HEK293 (cell line): ENCODE data around the gene IL3RA.

Source experiments
- CTCF ChIA-PET: fragments of 350-600 bp; formaldehyde crosslinking; extraction: SDS; loops from one replicate; lab custom pipeline; 2021; ENCODE audit warnings: antibody characterized with exemption; lab: Yijun Ruan, JAX
- POLR2A ChIA-PET: fragments of 300-600 bp; formaldehyde crosslinking; extraction: SDS; loops from one replicate; lab custom pipeline; 2020; ENCODE audit warnings: antibody characterized with exemption, inconsistent platforms; lab: Yijun Ruan, JAX
- H3K27ac ChIP-seq: fragments of 200-500 bp; sonication (Bioruptor generic); 2 replicates; pipeline ENCODE4 v1.5.1; 2014; ENCODE audit warnings: low read depth, low read length, control low read depth, inconsistent platforms; ENCODE audit errors: extremely low read depth
- H3K36me3 ChIP-seq, 2 experiments: fragments of 200-500 bp in 1 of 2; sonication (Bioruptor generic) in 1 of 2; 1 replicate in 1 of 2; 2 replicates in 1 of 2; pipeline ENCODE4 v1.5.1; 2014 to 2017; ENCODE audit warnings: inconsistent platforms in 2 of 2, low read length in 2 of 2; ENCODE audit not compliant: control insufficient read depth in 2 of 2, insufficient read depth in 1 of 2
- H3K4me1 ChIP-seq: fragments of 200-500 bp; sonication (Bioruptor generic); 2 replicates; pipeline ENCODE4 v1.5.1; 2014; ENCODE audit warnings: mild to moderate bottlenecking, low read length, inconsistent platforms; ENCODE audit not compliant: control insufficient read depth, insufficient read depth
- H3K4me3 ChIP-seq: 2 replicates; pipeline ENCODE4 v1.5.1; 2011; ENCODE audit warnings: low read depth, mild to moderate bottlenecking, control low read depth, low read length, moderate library complexity
- H3K9me3 ChIP-seq: fragments of 200-500 bp; sonication (Bioruptor generic); 2 replicates; pipeline ENCODE4 v1.5.1; 2014; ENCODE audit warnings: low read depth, low read length, inconsistent platforms; ENCODE audit not compliant: control insufficient read depth, insufficient read depth
- GLI4 ChIP-seq: fragments of 450-650 bp; formaldehyde crosslinking; IDR thresholded peaks from 2 replicates; pipeline ENCODE4 v1.5.1; 2016; ENCODE audit warnings: missing biosample characterization, missing genetic modification characterization
- IKZF3 ChIP-seq: fragments of 450-650 bp; IDR thresholded peaks from 2 replicates; pipeline ENCODE4 v1.5.0; 2018; ENCODE audit warnings: missing biosample characterization, mild to moderate bottlenecking, missing genetic modification characterization, moderate library complexity
- KLF1 ChIP-seq: fragments of 450-650 bp; formaldehyde crosslinking; IDR thresholded peaks from 2 replicates; pipeline ENCODE4 v1.5.1; 2016; ENCODE audit warnings: missing biosample characterization, missing genetic modification characterization
- KLF8 ChIP-seq: fragments of 450-650 bp; formaldehyde crosslinking; IDR thresholded peaks from 2 replicates; pipeline ENCODE4 v1.5.1; 2016; ENCODE audit warnings: missing biosample characterization, missing genetic modification characterization
- SCRT2 ChIP-seq: fragments of 450-650 bp; formaldehyde crosslinking; IDR thresholded peaks from 2 replicates; pipeline ENCODE4 v1.5.1; 2016; ENCODE audit warnings: missing biosample characterization, missing genetic modification characterization
- SETDB1 ChIP-seq: IDR thresholded peaks from one replicate; pipeline ENCODE4 v1.6.1; 2017; ENCODE audit warnings: mild to moderate bottlenecking, low read length, moderate library complexity, mixed read lengths; ENCODE audit not compliant: insufficient read length
- TRIM28 ChIP-seq: IDR thresholded peaks from 2 replicates; pipeline ENCODE4 v1.6.1; 2011; ENCODE audit warnings: low read length, control low read depth, borderline replicate concordance
- YY1 ChIP-seq: fragments of 450-650 bp; formaldehyde crosslinking; IDR thresholded peaks from 2 replicates; pipeline ENCODE4 v1.5.1; 2018; ENCODE audit warnings: missing biosample characterization, missing genetic modification characterization
- ZFHX2 ChIP-seq: fragments of 450-650 bp; formaldehyde crosslinking; conservative IDR thresholded peaks from 2 replicates; pipeline ENCODE4 v1.5.1; 2016; ENCODE audit warnings: missing biosample characterization, missing genetic modification characterization
- ZNF16 ChIP-seq: fragments of 450-650 bp; formaldehyde crosslinking; IDR thresholded peaks from 2 replicates; pipeline ENCODE4 v1.5.1; 2016; ENCODE audit warnings: low read depth, missing biosample characterization, missing genetic modification characterization
- ZNF169 ChIP-seq: fragments of 450-650 bp; formaldehyde crosslinking; IDR thresholded peaks from 2 replicates; pipeline ENCODE4 v1.5.1; 2016; ENCODE audit warnings: missing biosample characterization, missing genetic modification characterization
- ZNF184 ChIP-seq: fragments of 450-650 bp; IDR thresholded peaks from 2 replicates; pipeline ENCODE4 v1.5.1; 2018; ENCODE audit warnings: missing biosample characterization, mild to moderate bottlenecking, missing genetic modification characterization
- ZNF202 ChIP-seq: fragments of 450-650 bp; formaldehyde crosslinking; IDR thresholded peaks from 2 replicates; pipeline ENCODE4 v1.5.1; 2016; ENCODE audit warnings: missing biosample characterization, missing genetic modification characterization, borderline replicate concordance
- ZNF239 ChIP-seq: fragments of 450-650 bp; formaldehyde crosslinking; IDR thresholded peaks from 2 replicates; pipeline ENCODE4 v1.5.1; 2016; ENCODE audit warnings: missing biosample characterization, missing genetic modification characterization
- ZNF274 ChIP-seq, 2 experiments: fragments of 200-500 bp in 1 of 2; fragments of 450-650 bp in 1 of 2; sonication (Bioruptor generic) in 1 of 2; formaldehyde crosslinking in 1 of 2; IDR thresholded peaks; 2 replicates each; pipeline versions ENCODE4 v1.5.1 to v1.6.1; 2014 to 2016; ENCODE audit warnings: borderline replicate concordance in 1 of 2, inconsistent platforms in 1 of 2, low read length in 1 of 2, missing biosample characterization in 1 of 2, missing genetic modification characterization in 1 of 2
- ZNF324 ChIP-seq: fragments of 450-650 bp; formaldehyde crosslinking; IDR thresholded peaks from 2 replicates; pipeline ENCODE4 v1.5.1; 2016; ENCODE audit warnings: missing biosample characterization, missing genetic modification characterization
- ZNF354C ChIP-seq: fragments of 450-650 bp; formaldehyde crosslinking; IDR thresholded peaks from 2 replicates; pipeline ENCODE4 v1.5.1; 2016; ENCODE audit warnings: missing biosample characterization, missing genetic modification characterization, low read depth, borderline replicate concordance
- ZNF366 ChIP-seq: fragments of 450-650 bp; formaldehyde crosslinking; conservative IDR thresholded peaks from 2 replicates; pipeline ENCODE4 v1.5.1; 2016; ENCODE audit warnings: missing biosample characterization, missing genetic modification characterization
- ZNF37A ChIP-seq: fragments of 450-650 bp; IDR thresholded peaks from 2 replicates; pipeline ENCODE4 v1.5.1; 2018; ENCODE audit warnings: missing biosample characterization, missing genetic modification characterization
- ZNF510 ChIP-seq: fragments of 450-650 bp; formaldehyde crosslinking; IDR thresholded peaks from 2 replicates; pipeline ENCODE4 v1.5.1; 2018; ENCODE audit warnings: mild to moderate bottlenecking, missing genetic modification characterization, missing biosample characterization; ENCODE audit not compliant: insufficient replicate concordance
- ZNF529 ChIP-seq: fragments of 450-650 bp; formaldehyde crosslinking; IDR thresholded peaks from 2 replicates; pipeline ENCODE4 v1.5.1; 2017; ENCODE audit warnings: missing genetic modification characterization, missing biosample characterization; ENCODE audit not compliant: insufficient replicate concordance
- ZNF549 ChIP-seq: fragments of 450-650 bp; IDR thresholded peaks from 2 replicates; pipeline ENCODE4 v1.5.1; 2018; ENCODE audit warnings: missing biosample characterization, missing genetic modification characterization, mild to moderate bottlenecking, inconsistent platforms, moderate library complexity
- ZNF555 ChIP-seq: fragments of 450-650 bp; formaldehyde crosslinking; conservative IDR thresholded peaks from 2 replicates; pipeline ENCODE4 v1.5.1; 2017; ENCODE audit warnings: missing biosample characterization, mild to moderate bottlenecking, missing genetic modification characterization, inconsistent platforms
- ZNF571 ChIP-seq: fragments of 450-650 bp; formaldehyde crosslinking; IDR thresholded peaks from 2 replicates; pipeline ENCODE4 v1.5.0; 2017; ENCODE audit warnings: missing biosample characterization, missing genetic modification characterization
- ZNF596 ChIP-seq: fragments of 450-650 bp; IDR thresholded peaks from 2 replicates; pipeline ENCODE4 v1.5.0; 2018; ENCODE audit warnings: missing biosample characterization, mild to moderate bottlenecking, missing genetic modification characterization, moderate library complexity
- ZNF600 ChIP-seq: fragments of 450-650 bp; formaldehyde crosslinking; IDR thresholded peaks from 2 replicates; pipeline ENCODE4 v1.5.1; 2016; ENCODE audit warnings: missing biosample characterization, missing genetic modification characterization
- ZNF610 ChIP-seq: fragments of 450-650 bp; formaldehyde crosslinking; IDR thresholded peaks from 2 replicates; pipeline ENCODE4 v1.5.1; 2016; ENCODE audit warnings: missing biosample characterization, missing genetic modification characterization, borderline replicate concordance
- ZNF654 ChIP-seq: fragments of 450-650 bp; formaldehyde crosslinking; IDR thresholded peaks from 2 replicates; pipeline ENCODE4 v1.5.1; 2016; ENCODE audit warnings: low read depth, missing biosample characterization, missing genetic modification characterization
- ZNF658 ChIP-seq: fragments of 450-650 bp; formaldehyde crosslinking; IDR thresholded peaks from 2 replicates; pipeline ENCODE4; 2016; ENCODE audit warnings: missing biosample characterization, missing genetic modification characterization
- ZNF707 ChIP-seq: fragments of 450-650 bp; formaldehyde crosslinking; IDR thresholded peaks from 2 replicates; pipeline ENCODE4 v1.5.1; 2016; ENCODE audit warnings: missing biosample characterization, missing genetic modification characterization
- ZSCAN30 ChIP-seq: fragments of 450-650 bp; IDR thresholded peaks from 2 replicates; pipeline ENCODE4 v1.5.1; 2018; ENCODE audit warnings: missing biosample characterization, mild to moderate bottlenecking, missing genetic modification characterization, moderate library complexity
- TF ChIP-seq, protein P1 (sequence below): fragments of 450-650 bp; formaldehyde crosslinking; IDR thresholded peaks from 2 replicates; pipeline ENCODE4 v1.5.1; 2016; ENCODE audit warnings: missing biosample characterization, missing genetic modification characterization
- TF ChIP-seq, protein P2 (sequence below): fragments of 450-650 bp; formaldehyde crosslinking; IDR thresholded peaks from 2 replicates; pipeline ENCODE4 v1.5.1; 2016; ENCODE audit warnings: missing biosample characterization, missing genetic modification characterization

The IL3RA gene

DNA sequence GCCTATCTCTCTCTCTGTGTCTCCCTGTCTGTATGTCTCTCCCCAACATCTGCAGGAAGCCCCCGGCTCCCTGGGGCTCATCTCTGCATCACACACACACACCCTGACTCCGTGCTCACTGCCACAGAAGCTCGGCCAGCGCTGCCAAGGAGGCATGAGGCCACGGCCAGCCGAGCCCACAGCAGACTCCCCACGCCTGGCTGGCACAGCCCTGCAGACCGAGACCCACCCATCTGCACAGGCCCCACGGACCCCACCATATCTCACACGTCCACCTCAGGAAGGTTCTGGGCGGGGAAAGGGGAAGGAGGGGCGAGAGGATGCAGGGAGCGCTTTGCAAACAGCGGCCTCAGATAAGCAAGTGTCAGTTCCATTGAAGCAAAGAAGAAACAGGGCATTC lies 83.8 kb downstream of the IL3RA start:
- H3K27ac ChIP-seq, result no peak overlapping the region
- ChIA-PET CTCF (no interaction called here), POLR2A (no interaction called here)
- TF ChIP-seq IKZF3 (tag by site-specific recombination) (no peak), KLF1 (tag by site-specific recombination) (no peak), ZNF16 (tag by site-specific recombination) (0 out of 2 replicates have a peak, but pooled peaks have one; percentile 1)
- H3K36me3 ChIP-seq, result peaks cover 13 to 40% of the 10 kb centered on the region in 2 experiments; a peak in 2 of 3 replicates
- no peaks in the 10 kb centered on the region for H3K4me1 ChIP-seq
- H3K4me3 ChIP-seq, result no peak overlapping the region
- no peaks in the 10 kb centered on the region; the same call in 1 of the 2 replicates for H3K9me3 ChIP-seq

DNA sequence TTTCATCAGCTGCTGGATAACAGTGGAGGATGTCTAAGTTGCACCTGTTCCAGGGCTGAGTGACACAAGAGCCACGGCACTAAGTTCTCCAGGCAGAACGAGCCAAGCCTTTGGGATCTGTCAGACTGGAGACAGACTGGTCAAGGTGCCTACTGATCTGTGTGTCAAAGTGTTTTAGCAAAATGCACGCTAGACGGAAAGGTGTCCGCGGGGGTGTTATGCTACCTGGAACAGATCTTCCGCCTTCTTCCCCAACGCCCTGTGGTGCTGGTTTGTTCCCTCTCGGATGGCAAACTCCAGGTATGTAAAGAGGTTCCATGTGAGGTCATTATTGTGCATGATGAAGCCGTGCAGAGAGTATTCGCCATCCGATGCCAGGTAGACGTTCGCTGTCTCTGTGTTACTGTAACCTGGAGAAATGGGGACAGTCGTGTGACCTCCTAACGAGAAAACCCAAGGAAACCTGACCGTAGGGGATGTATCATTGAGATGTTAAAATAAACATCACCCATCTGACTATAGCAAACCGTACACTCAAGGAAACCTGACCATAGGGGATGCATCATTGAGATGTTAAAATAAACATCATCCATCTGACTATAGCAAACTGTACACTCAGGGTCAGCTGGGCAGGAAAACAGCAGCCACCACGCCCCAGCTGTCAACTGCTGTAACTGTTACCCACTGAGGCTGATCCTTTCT lies 85.0 kb downstream of the IL3RA start:
- Histone ChIP-seq H3K27ac (no peak overlapping the region), H3K4me3 (no peak overlapping the region), H3K9me3 (no peaks in the 10 kb centered on the region; the same call in 1 of the 2 replicates), H3K4me1 (no peaks in the 10 kb centered on the region), H3K36me3 (peaks cover 3 to 34% of the 10 kb centered on the region in 2 experiments; a peak in 2 of 3 replicates)
- ChIA-PET POLR2A (no interaction called here), CTCF (no interaction called here)
- TF ChIP-seq ZNF555 (no peak), YY1 (tag by site-specific recombination) (no peak), ZNF37A (no peak), ZNF202 (tag by site-specific recombination) (no peak), ZNF274 (IDR thresholded peaks at IDR 0.05; ENCODE audit: low read length) (no peak), ZNF274 (tag by site-specific recombination; IDR thresholded peaks at IDR 0.05; ENCODE audit: borderline replicate concordance) (no peak), ZFHX2 (tag by site-specific recombination) (no peak), GLI4 (tag by site-specific recombination) (no peak), ZNF510 (tag by site-specific recombination) (peak; percentile 14), ZNF549 (no peak; the same call in 1 of the 2 replicates), KLF8 (tag by site-specific recombination) (peak; percentile 73), ZNF184 (tag by site-specific recombination) (peak; percentile 76; the same call in 1 of the 2 replicates), ZNF169 (tag by site-specific recombination) (0 out of 2 replicates have a peak, but pooled peaks have one; percentile 53), ZNF596 (tag by site-specific recombination) (no peak), TRIM28 (peak; percentile 93; the same call in 1 of the 2 replicates), ZNF610 (tag by site-specific recombination) (peak; percentile 56; the same call in 1 of the 2 replicates), ZNF571 (no peak), ZNF654 (tag by site-specific recombination) (no peak), ZNF600 (no peak), ZSCAN30 (peak; percentile 29; the same call in 1 of the 2 replicates), IKZF3 (tag by site-specific recombination) (no peak), ZNF658 (tag by site-specific recombination) (no peak), ZNF324 (tag by site-specific recombination) (peak; percentile 64; the same call in 1 of the 2 replicates), ZNF354C (tag by site-specific recombination) (0 out of 2 replicates have a peak, but pooled peaks have one; percentile 12), ZNF239 (tag by site-specific recombination) (no peak), ZNF366 (tag by site-specific recombination) (no peak), ZNF707 (no peak), SETDB1 (peak; percentile 94), SCRT2 (tag by site-specific recombination) (no peak), ZNF529 (tag by site-specific recombination) (peak; percentile 90)
- TF ChIP-seq, protein P1, sequence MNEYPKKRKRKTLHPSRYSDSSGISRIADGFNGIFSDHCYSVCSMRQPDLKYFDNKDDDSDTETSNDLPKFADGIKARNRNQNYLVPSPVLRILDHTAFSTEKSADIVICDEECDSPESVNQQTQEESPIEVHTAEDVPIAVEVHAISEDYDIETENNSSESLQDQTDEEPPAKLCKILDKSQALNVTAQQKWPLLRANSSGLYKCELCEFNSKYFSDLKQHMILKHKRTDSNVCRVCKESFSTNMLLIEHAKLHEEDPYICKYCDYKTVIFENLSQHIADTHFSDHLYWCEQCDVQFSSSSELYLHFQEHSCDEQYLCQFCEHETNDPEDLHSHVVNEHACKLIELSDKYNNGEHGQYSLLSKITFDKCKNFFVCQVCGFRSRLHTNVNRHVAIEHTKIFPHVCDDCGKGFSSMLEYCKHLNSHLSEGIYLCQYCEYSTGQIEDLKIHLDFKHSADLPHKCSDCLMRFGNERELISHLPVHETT (tag by site-specific recombination), result peak; percentile 63
- TF ChIP-seq, protein P2, sequence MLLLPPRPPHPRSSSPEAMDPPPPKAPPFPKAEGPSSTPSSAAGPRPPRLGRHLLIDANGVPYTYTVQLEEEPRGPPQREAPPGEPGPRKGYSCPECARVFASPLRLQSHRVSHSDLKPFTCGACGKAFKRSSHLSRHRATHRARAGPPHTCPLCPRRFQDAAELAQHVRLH (tag by site-specific recombination), result no peak
